Upper lobe of right lung (tissue), 1 donor: Measurements from ENCODE around the gene TMEM62. TPM values are rescaled to one million over a fixed set of nuclear protein-coding genes. Genes with fewer than 3 reads are reported as not detected.
"Not testable (repeated sequence)": the region's sequence is repeated elsewhere in the genome, so short reads cannot be mapped to it uniquely, and the experiment has no call there.

Source experiments
- ATAC-seq: fragments of 200-7000 bp; cut with Tn5 transposase; one replicate; pipeline ENCODE4 v1.9.1; 2020; ENCODE audit warnings: mild to moderate bottlenecking, moderate library complexity
- DNase-seq: peaks from one replicate; pipeline ENCODE4 v3.0.0-alpha.2; 2020
- H3K27ac ChIP-seq: fragments of 200-600 bp; one replicate; pipeline ENCODE4 v1.8.0; 2022
- H3K27me3 ChIP-seq: fragments of 200-600 bp; one replicate; pipeline ENCODE4 v1.8.0; 2022; ENCODE audit warnings: mild to moderate bottlenecking
- H3K36me3 ChIP-seq: fragments of 200-600 bp; one replicate; pipeline ENCODE4 v1.8.0; 2022
- H3K4me1 ChIP-seq: fragments of 200-600 bp; one replicate; pipeline ENCODE4 v1.8.0; 2022
- H3K4me3 ChIP-seq: fragments of 200-600 bp; one replicate; pipeline ENCODE4 v1.8.0; 2022; ENCODE audit warnings: mild to moderate bottlenecking
- H3K9me3 ChIP-seq: fragments of 200-600 bp; one replicate; pipeline ENCODE4 v1.8.0; 2022
- CTCF ChIP-seq: fragments of 200-600 bp; IDR thresholded peaks from one replicate; pipeline ENCODE4 v1.8.0; 2022; ENCODE audit warnings: antibody characterized with exemption
- intact Hi-C: fragments of 100-400 bp; cut with DNase I; formaldehyde crosslinking; loops from one replicate; pipeline ENCODE4 v1.11.0; 2022
- total RNA-seq: library from RNA; stranded (reverse); fragmentation: NEBNext Ultra II Directional; extraction: Animal tissue kit (Norgen Biotek cat#: 25700); gene quantifications from one replicate; pipeline ENCODE4 v1.2.1, GENCODE V29; 2021
- donor health status: DM: no; HTN: yes; CAD: no; lungs with severe emphysema.

The TMEM62 gene
- total RNA-seq, 1 donor from 2014 or later = 28.1 TPM

- H3K9me3 ChIP-seq = no peaks in the 10 kb centered on the region
- DNase-seq = no peak
- H3K4me1 ChIP-seq = no peaks in the 10 kb centered on the region
- intact Hi-C loops = no loop called here
- H3K36me3 ChIP-seq = peaks cover 49% of the 10 kb centered on the region
- TF ChIP-seq CTCF = no peak
- no peaks in the 10 kb centered on the region for H3K27me3 ChIP-seq
- no peak overlapping the region for H3K27ac ChIP-seq
- peak; percentile 27 for ATAC-seq
- H3K4me3 ChIP-seq = no peak overlapping the region
These were observed 35.1 kb downstream of the TMEM62 start for GRCh38 chr15:43168192-43169107.

- intact Hi-C loops = no loop called here
- DNase-seq = no peak
- ATAC-seq = no peak
- no peaks in the 10 kb centered on the region for H3K4me1 ChIP-seq
- peaks cover 51% of the 10 kb centered on the region for H3K36me3 ChIP-seq
- TF ChIP-seq CTCF = no peak
- H3K9me3 ChIP-seq = no peaks in the 10 kb centered on the region
- no peaks in the 10 kb centered on the region for H3K27me3 ChIP-seq
- H3K27ac ChIP-seq = no peak overlapping the region
- no peak overlapping the region for H3K4me3 ChIP-seq
These were observed 36.5 kb downstream of the TMEM62 start for GRCh38 chr15:43169888-43170287.

- H3K9me3 ChIP-seq, intact Hi-C loops, H3K27ac ChIP-seq, H3K4me3 ChIP-seq, DNase-seq, H3K4me1 ChIP-seq, H3K27me3 ChIP-seq, ATAC-seq: not testable (repeated sequence)
- peaks cover 59% of the 10 kb centered on the region for H3K36me3 ChIP-seq
These were observed 42.4 kb downstream of the TMEM62 start for GRCh38 chr15:43175656-43176309.

- ATAC-seq, DNase-seq, H3K4me3 ChIP-seq, intact Hi-C loops, H3K27me3 ChIP-seq, H3K9me3 ChIP-seq, H3K27ac ChIP-seq, H3K4me1 ChIP-seq: not testable (repeated sequence)
- H3K36me3 ChIP-seq = peaks cover 67% of the 10 kb centered on the region
These were observed 43.8 kb downstream of the TMEM62 start for GRCh38 chr15:43177147-43177546.

- no peak overlapping the region for H3K27ac ChIP-seq
- ATAC-seq = no peak
- no peak for DNase-seq
- TF ChIP-seq CTCF = no peak
- H3K4me3 ChIP-seq = no peak overlapping the region
- intact Hi-C loops = no loop called here
- H3K9me3 ChIP-seq = no peaks in the 10 kb centered on the region
- H3K27me3 ChIP-seq = no peaks in the 10 kb centered on the region
- peaks cover 56% of the 10 kb centered on the region for H3K36me3 ChIP-seq
- peaks cover 26% of the 10 kb centered on the region for H3K4me1 ChIP-seq
These were observed 49.9 kb downstream of the TMEM62 start for GRCh38 chr15:43183270-43183669.

- H3K36me3 ChIP-seq = peaks cover 54% of the 10 kb centered on the region
- intact Hi-C loops = no loop called here
- H3K27me3 ChIP-seq = no peaks in the 10 kb centered on the region
- H3K4me3 ChIP-seq = peak overlapping the region; percentile 88
- peak overlapping the region; percentile 91 for H3K27ac ChIP-seq
- TF ChIP-seq CTCF = no peak
- no peak for DNase-seq
- H3K9me3 ChIP-seq = no peaks in the 10 kb centered on the region
- ATAC-seq = no peak
- H3K4me1 ChIP-seq = peaks cover 26% of the 10 kb centered on the region
These were observed 51.2 kb downstream of the TMEM62 start for GRCh38 chr15:43184407-43185124.
